Astrocyte (in vitro differentiated cells and primary cell): ENCODE results near the gene DERA.

Experiments used
- EZH2 ChIP-seq: IDR thresholded peaks from 2 replicates; pipeline ENCODE4 v1.6.1; 2012; ENCODE audit warnings: mild to moderate bottlenecking, low read length, inconsistent platforms; ENCODE audit not compliant: insufficient read depth
- TF ChIP-seq, protein P1 (sequence below): IDR thresholded peaks from 2 replicates; pipeline ENCODE4 v1.5.1; 2011; ENCODE audit warnings: low read depth, mild to moderate bottlenecking, inconsistent platforms, low read length, moderate library complexity; ENCODE audit not compliant: insufficient read depth

- no peak for TF ChIP-seq EZH2
- TF ChIP-seq, protein P1, sequence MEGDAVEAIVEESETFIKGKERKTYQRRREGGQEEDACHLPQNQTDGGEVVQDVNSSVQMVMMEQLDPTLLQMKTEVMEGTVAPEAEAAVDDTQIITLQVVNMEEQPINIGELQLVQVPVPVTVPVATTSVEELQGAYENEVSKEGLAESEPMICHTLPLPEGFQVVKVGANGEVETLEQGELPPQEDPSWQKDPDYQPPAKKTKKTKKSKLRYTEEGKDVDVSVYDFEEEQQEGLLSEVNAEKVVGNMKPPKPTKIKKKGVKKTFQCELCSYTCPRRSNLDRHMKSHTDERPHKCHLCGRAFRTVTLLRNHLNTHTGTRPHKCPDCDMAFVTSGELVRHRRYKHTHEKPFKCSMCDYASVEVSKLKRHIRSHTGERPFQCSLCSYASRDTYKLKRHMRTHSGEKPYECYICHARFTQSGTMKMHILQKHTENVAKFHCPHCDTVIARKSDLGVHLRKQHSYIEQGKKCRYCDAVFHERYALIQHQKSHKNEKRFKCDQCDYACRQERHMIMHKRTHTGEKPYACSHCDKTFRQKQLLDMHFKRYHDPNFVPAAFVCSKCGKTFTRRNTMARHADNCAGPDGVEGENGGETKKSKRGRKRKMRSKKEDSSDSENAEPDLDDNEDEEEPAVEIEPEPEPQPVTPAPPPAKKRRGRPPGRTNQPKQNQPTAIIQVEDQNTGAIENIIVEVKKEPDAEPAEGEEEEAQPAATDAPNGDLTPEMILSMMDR = no peak
Measured at GRCh38 chr12:15963271-15963670, 52.1 kb downstream of the DERA start.
